Fibroblast of lung (primary cell): ENCODE measurements around the gene RELA. TPM values are rescaled to one million over a fixed set of nuclear protein-coding genes. Genes with fewer than 3 reads are reported as not detected.
A peak's percentile ranks its signal among the peaks of the same experiment; 100 is the strongest.

Source experiments
- DNase-seq, 2 donors: peaks; one replicate each; pipeline versions ENCODE4 v3.0.0 to v3.0.0-alpha.2; 2010; ENCODE audit warnings: low read depth in 2 of 2
- H2AFZ ChIP-seq: 2 replicates; pipeline ENCODE4 v1.5.1; 2012; ENCODE audit warnings: low read length, control low read depth, inconsistent platforms
- H3K27ac ChIP-seq: 2 replicates; pipeline ENCODE4 v1.5.1; 2011; ENCODE audit warnings: low read length, control low read depth; ENCODE audit not compliant: insufficient read depth
- H3K27me3 ChIP-seq: 2 replicates; pipeline ENCODE4 v1.5.1; 2011; ENCODE audit warnings: mild to moderate bottlenecking, low read length; ENCODE audit not compliant: control insufficient read depth, insufficient read depth
- H3K36me3 ChIP-seq: 2 replicates; pipeline ENCODE4 v1.5.1; 2011; ENCODE audit warnings: low read length; ENCODE audit not compliant: control insufficient read depth, insufficient read depth
- H3K4me1 ChIP-seq: 2 replicates; pipeline ENCODE4 v1.5.1; 2011; ENCODE audit warnings: low read length; ENCODE audit not compliant: control insufficient read depth, insufficient read depth; ENCODE audit errors: extremely low read depth
- H3K4me2 ChIP-seq: 2 replicates; pipeline ENCODE4 v1.5.1; 2011; ENCODE audit warnings: low read length, control low read depth; ENCODE audit not compliant: insufficient read depth; ENCODE audit errors: extremely low read depth
- H3K4me3 ChIP-seq, 4 experiments: fragments of 200-600 bp in 1 of 4; sonication (generic) in 1 of 4; replicated peaks in 1 of 4; 2 replicates each; pipeline ENCODE4 v1.5.1; 2011 to 2016; ENCODE audit warnings: low read length in 4 of 4, low read depth in 3 of 4, mild to moderate bottlenecking in 3 of 4, control low read depth in 2 of 4, inconsistent platforms in 1 of 4, mixed read lengths in 1 of 4; ENCODE audit not compliant: insufficient read depth in 1 of 4; ENCODE audit errors: control extremely low read depth in 1 of 4
- H3K79me2 ChIP-seq: 2 replicates; pipeline ENCODE4 v1.5.1; 2012; ENCODE audit warnings: mild to moderate bottlenecking, low read length, inconsistent platforms; ENCODE audit not compliant: control insufficient read depth, insufficient read depth
- H3K9ac ChIP-seq: 2 replicates; pipeline ENCODE4 v1.5.1; 2011; ENCODE audit warnings: mild to moderate bottlenecking, low read length, control low read depth; ENCODE audit not compliant: insufficient read depth
- H3K9me3 ChIP-seq: 2 replicates; pipeline ENCODE4 v1.5.1; 2012; ENCODE audit warnings: low read depth, low read length; ENCODE audit not compliant: control insufficient read depth, insufficient read depth
- H4K20me1 ChIP-seq: 2 replicates; pipeline ENCODE4 v1.5.1; 2011; ENCODE audit warnings: low read length; ENCODE audit not compliant: control insufficient read depth, insufficient read depth; ENCODE audit errors: extremely low read depth
- CTCF ChIP-seq, 2 donors: IDR thresholded peaks in 1 of 2; conservative IDR thresholded peaks in 1 of 2; 1 replicate in 1 of 2; 2 replicates in 1 of 2; pipeline ENCODE4 v1.5.1; 2011 to 2012; ENCODE audit warnings: low read length in 2 of 2, control low read depth in 1 of 2, inconsistent platforms in 1 of 2, low read depth in 1 of 2, mild to moderate bottlenecking in 1 of 2
- EZH2 ChIP-seq: IDR thresholded peaks from 2 replicates; pipeline ENCODE4 v1.5.1; 2012; ENCODE audit warnings: low read length, control low read depth, mild to moderate bottlenecking; ENCODE audit errors: missing control alignments
- polyA plus RNA-seq, 2 donors: library from polyadenylated mRNA; depleted of rRNA in 1 of 2; stranded (reverse) in 1 of 2; unstranded in 1 of 2; fragments of >200 nt; gene quantifications; 2 replicates each; pipeline ENCODE4 v1.2.1, GENCODE V29; 2011 to 2012; ENCODE audit warnings: missing spikeins in 1 of 2
- total RNA-seq: library from RNA; depleted of rRNA; stranded (reverse); fragments of >200 nt; gene quantifications from 2 replicates; pipeline ENCODE4 v1.2.1, GENCODE V29; 2014

The RELA gene
- total and polyA plus RNA-seq, 2 donors (not counting 1 experiment from before 2014, with no cell fraction given) = 15.7 to 23.0 TPM

- DNase-seq = no peak
- Histone ChIP-seq H3K27me3 (no peaks in the 10 kb centered on the region), H3K27ac (no peak overlapping the region), H2AFZ (no peak overlapping the region), H3K4me3 (no peak overlapping the region), H3K4me2 (no peak overlapping the region), H3K79me2 (peaks cover 30% of the 10 kb centered on the region), H3K9ac (no peak overlapping the region), H3K36me3 (peaks cover 38% of the 10 kb centered on the region), H3K9me3 (no peaks in the 10 kb centered on the region), H4K20me1 (no peaks in the 10 kb centered on the region), H3K4me1 (peaks cover 6% of the 10 kb centered on the region)
- TF ChIP-seq CTCF (conservative IDR thresholded peaks at IDR 0.05 in 1 of 2, IDR thresholded peaks at IDR 0.05 in 1 of 2; ENCODE audit: low read depth in 1 of 2, low read length in 2 of 2) (no peak), EZH2 (no peak)
Measured at GRCh38 chr11:65617990-65618751, 44.5 kb downstream of the RELA start.

GRCh38 chr11:65617136-65617850, 45.4 kb downstream of the RELA start:
- no peak for DNase-seq
- H3K27ac ChIP-seq = no peak overlapping the region
- no peak for TF ChIP-seq EZH2
- no peak for TF ChIP-seq CTCF (conservative IDR thresholded peaks at IDR 0.05 in 1 of 2, IDR thresholded peaks at IDR 0.05 in 1 of 2; ENCODE audit: low read depth in 1 of 2, low read length in 2 of 2)
- peaks cover 15% of the 10 kb centered on the region for H3K4me1 ChIP-seq
- no peaks in the 10 kb centered on the region for H4K20me1 ChIP-seq
- H3K4me2 ChIP-seq = peak overlapping the region; percentile 97
- peaks cover 38% of the 10 kb centered on the region for H3K36me3 ChIP-seq
- peak overlapping the region; percentile 74 to 82 (median 80) for H3K4me3 ChIP-seq
- no peaks in the 10 kb centered on the region for H3K9me3 ChIP-seq
- no peaks in the 10 kb centered on the region for H3K27me3 ChIP-seq
- H3K9ac ChIP-seq = no peak overlapping the region
- H2AFZ ChIP-seq = no peak overlapping the region
- peaks cover 39% of the 10 kb centered on the region for H3K79me2 ChIP-seq

GRCh38 chr11:65616575-65617001, 46.1 kb downstream of the RELA start:
- Histone ChIP-seq H3K4me3 (peak overlapping the region; percentile 74 to 82 (median 80)), H3K79me2 (peaks cover 46% of the 10 kb centered on the region), H2AFZ (no peak overlapping the region), H3K4me2 (peak overlapping the region; percentile 97), H3K9me3 (no peaks in the 10 kb centered on the region), H3K27ac (peak overlapping the region; percentile 68), H3K4me1 (peaks cover 22% of the 10 kb centered on the region), H3K9ac (peak overlapping the region; percentile 92), H3K27me3 (no peaks in the 10 kb centered on the region), H4K20me1 (no peaks in the 10 kb centered on the region), H3K36me3 (peaks cover 34% of the 10 kb centered on the region)
- TF ChIP-seq CTCF (conservative IDR thresholded peaks at IDR 0.05 in 1 of 2, IDR thresholded peaks at IDR 0.05 in 1 of 2; ENCODE audit: low read depth in 1 of 2, low read length in 2 of 2) = no peak
- TF ChIP-seq EZH2 = no peak
- DNase-seq = no peak
